ENCODE measurements around the gene FGF18.

DNA sequence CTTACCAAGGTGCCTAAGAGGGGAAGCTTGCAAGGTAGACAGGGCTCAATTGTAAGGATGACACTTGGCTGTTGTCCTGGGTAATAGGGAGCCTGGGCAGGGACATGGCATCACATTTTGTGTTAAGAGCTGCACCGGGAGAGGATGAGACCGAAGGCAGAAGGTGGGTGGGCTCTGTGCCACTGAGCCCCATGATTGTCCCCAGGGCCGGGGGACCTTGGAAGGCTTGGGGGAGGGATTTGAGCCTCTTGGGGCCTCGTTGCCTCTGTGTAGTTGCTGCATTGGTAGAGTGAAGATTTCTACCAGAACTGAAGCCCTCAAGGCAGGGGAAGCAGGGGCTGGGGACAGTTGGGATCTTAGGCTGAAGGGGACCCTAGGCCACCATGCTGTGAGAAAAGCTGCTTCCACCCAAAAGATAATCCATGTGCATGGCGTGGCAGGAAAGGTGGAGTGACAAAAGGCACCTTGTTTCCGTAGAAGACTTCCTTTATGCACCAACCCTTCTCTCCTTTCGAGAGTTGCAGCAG is 11.9 kb downstream of the FGF18 start:
- TF ChIP-seq, protein P1, sequence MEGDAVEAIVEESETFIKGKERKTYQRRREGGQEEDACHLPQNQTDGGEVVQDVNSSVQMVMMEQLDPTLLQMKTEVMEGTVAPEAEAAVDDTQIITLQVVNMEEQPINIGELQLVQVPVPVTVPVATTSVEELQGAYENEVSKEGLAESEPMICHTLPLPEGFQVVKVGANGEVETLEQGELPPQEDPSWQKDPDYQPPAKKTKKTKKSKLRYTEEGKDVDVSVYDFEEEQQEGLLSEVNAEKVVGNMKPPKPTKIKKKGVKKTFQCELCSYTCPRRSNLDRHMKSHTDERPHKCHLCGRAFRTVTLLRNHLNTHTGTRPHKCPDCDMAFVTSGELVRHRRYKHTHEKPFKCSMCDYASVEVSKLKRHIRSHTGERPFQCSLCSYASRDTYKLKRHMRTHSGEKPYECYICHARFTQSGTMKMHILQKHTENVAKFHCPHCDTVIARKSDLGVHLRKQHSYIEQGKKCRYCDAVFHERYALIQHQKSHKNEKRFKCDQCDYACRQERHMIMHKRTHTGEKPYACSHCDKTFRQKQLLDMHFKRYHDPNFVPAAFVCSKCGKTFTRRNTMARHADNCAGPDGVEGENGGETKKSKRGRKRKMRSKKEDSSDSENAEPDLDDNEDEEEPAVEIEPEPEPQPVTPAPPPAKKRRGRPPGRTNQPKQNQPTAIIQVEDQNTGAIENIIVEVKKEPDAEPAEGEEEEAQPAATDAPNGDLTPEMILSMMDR (IDR thresholded peaks at IDR 0.05), result no peak
- no peak for TF ChIP-seq POLR2AphosphoS5 (IDR thresholded peaks at IDR 0.05)
- TF ChIP-seq POLR2A (IDR thresholded peaks at IDR 0.05), result no peak
